ENCODE results near the gene UBXN11. TPM values are rescaled to one million over a fixed set of nuclear protein-coding genes. Genes with fewer than 3 reads are reported as not detected.

Gene UBXN11
- total RNA-seq, 1 donor from 2014 or later: 12.8 TPM

- Histone ChIP-seq H3K4me1 (ENCODE audit: insufficient read depth, low read length) (peaks cover 13% of the 10 kb centered on the region), H4K20me1 (ENCODE audit: insufficient read depth, low read length) (no peaks in the 10 kb centered on the region), H3K36me3 (ENCODE audit: insufficient read depth, low read length) (no peaks in the 10 kb centered on the region), H2AFZ (ENCODE audit: low read depth, low read length) (peak within 1 kb of the TSS; percentile 98), H3K9ac (ENCODE audit: low read length) (peak within 1 kb of the TSS; percentile 88), H3K4me2 (ENCODE audit: low read length) (peak within 1 kb of the TSS; percentile 95), H3K27me3 (ENCODE audit: insufficient read depth, low read length) (no peaks in the 10 kb centered on the region), H3K4me3 (ENCODE audit: insufficient read depth, low read depth, low read length) (peak within 1 kb of the TSS; percentile 90), H3K27ac (ENCODE audit: low read depth, low read length) (peak within 1 kb of the TSS; percentile 71), H3K79me2 (ENCODE audit: insufficient read depth, low read length) (peaks cover 42% of the 10 kb centered on the region), H3K9me3 (ENCODE audit: insufficient read depth, low read depth, low read length) (no peaks in the 10 kb centered on the region)
- FAIRE-seq (peak; percentile 77), DNase-seq (ENCODE audit: low read depth) (peak; percentile 87)
- Mint-ChIP-seq H3K27me3 (ENCODE audit: low read depth, unreplicated experiment) (peaks cover 2% of the 10 kb centered on the region), H3K4me1 (ENCODE audit: low read depth, unreplicated experiment) (peaks cover 9% of the 10 kb centered on the region), H3K36me3 (ENCODE audit: low read depth, unreplicated experiment) (no peaks in the 10 kb centered on the region), H3K27ac (ENCODE audit: unreplicated experiment) (peak within 1 kb of the TSS; percentile 81), H3K9me3 (ENCODE audit: unreplicated experiment) (no peaks in the 10 kb centered on the region), H3K4me3 (ENCODE audit: unreplicated experiment) (peak within 1 kb of the TSS; percentile 93)
- TF ChIP-seq EZH2 (IDR thresholded peaks at IDR 0.05; ENCODE audit: insufficient read depth, low read length) (no peak), CTCF (IDR thresholded peaks at IDR 0.05; ENCODE audit: insufficient read depth, low read depth, low read length) (peak; percentile 58)
Observed at GRCh38 chr1:26233903-26234643, 72.4 kb downstream of the UBXN11 start, which contains the start of gene CEP85. Gene CEP85 (plus strand): TSS chr1:26234200. CDS start chr1:26239784, 5,584 bp downstream.

Other genes starting within 250 kb of the UBXN11 start
- gene TRIM63, start 239.0 kb downstream of the UBXN11 start, total RNA-seq: not detected in 2 replicates
- gene PDIK1L, start 194.8 kb downstream of the UBXN11 start, total RNA-seq: 3.1 and 3.4 TPM in 2 replicates
- gene FAM110D, start 147.6 kb downstream of the UBXN11 start, total RNA-seq: 0.70 and 0.77 TPM in 2 replicates
- gene C1orf232, start 137.7 kb downstream of the UBXN11 start, total RNA-seq: not detected in 2 replicates
- 34.4 and 37.6 TPM in 2 replicates for gene ZNF593, start 136.7 kb downstream of the UBXN11 start, total RNA-seq
- gene ZNF593OS, start 134.8 kb downstream of the UBXN11 start, total RNA-seq: not detected in 2 replicates
- gene CNKSR1, start 129.1 kb downstream of the UBXN11 start, total RNA-seq: 4.2 and 5.0 TPM in 2 replicates
- not detected in 2 replicates for gene CATSPER4, start 116.0 kb downstream of the UBXN11 start, total RNA-seq
- gene CEP85, start 72.4 kb downstream of the UBXN11 start, total RNA-seq: 10.2 and 10.5 TPM in 2 replicates
- 301 and 324 TPM in 2 replicates for gene SH3BGRL3, start 26.6 kb downstream of the UBXN11 start, total RNA-seq
- gene CD52, start 11.3 kb upstream of the UBXN11 start, total RNA-seq: 1.9 TPM in 1 of 2 replicates, not detected in the other
- 1.8 and 5.3 TPM in 2 replicates for gene CRYBG2, start 47.5 kb upstream of the UBXN11 start, total RNA-seq
- not detected in 2 replicates for gene ZNF683, start 66.1 kb upstream of the UBXN11 start, total RNA-seq
- gene LIN28A, start 104.2 kb upstream of the UBXN11 start, total RNA-seq: 16.7 and 43.7 TPM in 2 replicates
- 87.2 and 94.4 TPM in 2 replicates for gene DHDDS, start 125.7 kb upstream of the UBXN11 start, total RNA-seq
- 111 and 124 TPM in 2 replicates for gene HMGN2, start 165.8 kb upstream of the UBXN11 start, total RNA-seq
- 8.8 and 11.8 TPM in 2 replicates for gene RPS6KA1, start 223.1 kb upstream of the UBXN11 start, total RNA-seq

Measured in astrocyte (in vitro differentiated cells and primary cell).